Activated CD4-positive, alpha-beta T cell treated with anti-CD3 and anti-CD28 coated beads, Interleukin-2, amount 50 U/mL, for 16 hours (primary cell): ENCODE data around the gene POT1.
"Not testable (repeated sequence)": the region's sequence is repeated elsewhere in the genome, so short reads cannot be mapped to it uniquely, and the experiment has no call there.

Experiments used
- DNase-seq: peaks from one replicate; pipeline ENCODE4 v3.0.0-alpha.2; 2020

Gene POT1

GRCh38 chr7:124929467-124930172 lies at the start of gene POT1:
Gene POT1, minus strand, starts transcription at chr7:124929825. Its CDS starts 32,652 bp downstream, at chr7:124897173.
- DNase-seq: peak; percentile 98

DNA sequence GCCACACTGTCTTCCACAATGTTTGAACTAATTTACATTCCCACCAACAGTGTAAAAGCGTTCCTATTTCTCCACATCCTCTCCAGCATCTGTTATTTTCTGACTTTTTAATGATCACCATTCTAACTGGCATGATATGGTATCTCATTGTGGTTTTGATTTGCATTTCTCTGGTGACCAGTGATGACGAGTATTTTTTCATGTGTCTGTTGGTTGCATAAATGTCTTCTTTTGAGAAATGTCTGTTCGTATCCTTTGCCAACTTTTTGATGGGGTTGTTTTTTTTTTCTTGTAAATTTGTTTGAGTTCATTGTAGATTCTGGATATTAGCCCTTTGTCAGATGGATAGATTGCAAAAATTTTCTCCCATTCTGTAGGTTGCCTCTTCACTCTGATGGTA lies 45.5 kb upstream of the POT1 start:
- DNase-seq: not testable (repeated sequence)

DNA sequence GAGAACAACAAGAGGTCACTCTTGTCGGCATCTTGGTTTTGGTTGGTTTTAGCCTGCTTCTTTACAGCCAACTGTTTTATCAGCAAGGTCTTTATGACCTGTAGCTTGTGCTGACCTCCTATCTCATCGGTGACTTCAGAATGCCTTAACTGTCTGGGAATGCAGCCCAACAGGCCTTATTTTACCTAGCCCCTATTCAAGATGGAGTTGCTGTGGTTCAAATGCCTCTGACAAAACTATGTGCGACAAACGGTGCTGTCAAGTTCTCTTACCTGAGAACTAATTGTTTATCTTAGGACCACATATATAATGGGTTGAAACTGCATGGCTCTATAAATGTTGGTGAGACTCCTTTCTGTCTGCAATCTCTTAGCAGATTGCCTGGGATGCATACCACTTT lies 35.9 kb upstream of the POT1 start:
- no peak for DNase-seq

DNA sequence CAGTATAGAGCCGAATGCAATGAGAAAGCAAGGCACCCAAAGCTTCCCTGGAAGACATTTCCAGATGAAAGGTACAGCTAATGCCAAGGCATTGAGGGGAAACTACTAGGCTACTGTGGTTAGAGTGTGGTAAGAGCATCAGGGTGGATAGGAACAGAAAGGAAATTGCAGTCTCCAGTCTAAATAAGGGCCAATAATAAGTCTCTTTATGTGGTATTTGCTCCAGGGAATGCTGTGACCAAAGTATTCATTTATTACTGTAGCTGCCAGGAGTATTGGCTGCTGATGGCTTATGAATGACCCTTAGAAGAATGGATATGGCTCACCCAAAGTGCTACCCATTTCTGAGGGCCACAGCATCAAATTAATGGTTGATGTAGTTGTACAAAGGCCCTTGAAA lies 30.1 kb upstream of the POT1 start:
- no peak for DNase-seq

DNA sequence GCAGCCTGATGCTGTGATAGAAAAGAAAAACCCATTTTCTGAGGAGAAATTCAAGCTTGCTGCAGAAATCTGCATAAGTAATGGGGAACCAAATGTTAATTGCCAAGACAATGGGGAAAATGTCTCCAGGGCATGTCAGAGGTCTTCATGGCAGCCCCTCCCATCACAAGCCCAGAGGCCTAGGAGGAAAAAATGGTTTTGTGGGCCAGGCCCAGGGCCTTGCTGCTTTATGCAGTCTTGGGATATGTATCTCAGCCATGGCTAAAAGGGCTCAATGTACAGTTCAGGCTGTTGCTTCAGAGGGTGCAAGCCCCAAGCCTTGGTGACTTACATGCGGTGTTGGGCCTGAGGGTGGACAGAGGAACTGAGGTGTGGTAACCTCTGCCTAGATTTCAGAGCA lies 28.3 kb upstream of the POT1 start:
- not testable (repeated sequence) for DNase-seq

DNA sequence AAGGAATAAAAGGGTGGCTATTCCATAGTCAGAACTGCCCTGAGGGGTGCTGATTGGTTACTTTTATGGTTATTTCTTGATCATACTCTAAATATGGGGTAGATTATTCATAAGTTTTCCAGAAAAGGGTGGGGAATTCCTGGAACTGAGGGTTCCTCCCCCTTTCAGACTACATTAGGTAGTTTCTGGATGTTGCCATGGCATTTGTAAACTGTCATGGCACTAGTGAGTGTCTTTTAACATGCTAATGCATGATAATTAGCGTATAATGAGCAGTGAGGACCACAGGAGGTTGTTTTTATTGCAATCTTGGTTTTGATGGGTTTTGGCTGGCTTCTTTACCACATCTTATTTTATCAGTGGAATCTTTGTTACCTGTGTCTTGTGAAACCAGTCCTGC lies 26.5 kb upstream of the POT1 start:
- no peak for DNase-seq

- no peak for DNase-seq
Measured at GRCh38 chr7:124954790-124955189, 25.2 kb upstream of the POT1 start.

DNA sequence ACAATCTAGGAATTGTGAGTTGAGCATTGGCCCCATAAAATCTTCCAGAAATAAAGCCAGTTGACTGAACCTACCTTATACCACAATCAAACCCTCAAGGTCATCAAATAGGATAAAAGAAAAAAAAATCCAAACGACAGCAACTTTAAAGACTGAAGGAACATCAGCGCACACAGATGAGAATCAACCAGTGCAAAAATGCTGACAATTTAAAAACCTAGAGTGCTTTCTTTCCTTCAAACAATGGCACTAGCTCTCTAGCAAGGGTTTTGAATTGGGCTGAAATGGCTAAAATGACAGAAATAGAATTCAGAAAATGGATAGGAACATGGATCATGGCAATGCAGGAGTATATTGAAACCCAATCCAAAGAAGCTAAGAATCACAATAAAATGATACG lies 16.1 kb upstream of the POT1 start:
- no peak for DNase-seq

GRCh38 chr7:124943472-124943871 lies 13.8 kb upstream of the POT1 start:
- no peak for DNase-seq

DNA sequence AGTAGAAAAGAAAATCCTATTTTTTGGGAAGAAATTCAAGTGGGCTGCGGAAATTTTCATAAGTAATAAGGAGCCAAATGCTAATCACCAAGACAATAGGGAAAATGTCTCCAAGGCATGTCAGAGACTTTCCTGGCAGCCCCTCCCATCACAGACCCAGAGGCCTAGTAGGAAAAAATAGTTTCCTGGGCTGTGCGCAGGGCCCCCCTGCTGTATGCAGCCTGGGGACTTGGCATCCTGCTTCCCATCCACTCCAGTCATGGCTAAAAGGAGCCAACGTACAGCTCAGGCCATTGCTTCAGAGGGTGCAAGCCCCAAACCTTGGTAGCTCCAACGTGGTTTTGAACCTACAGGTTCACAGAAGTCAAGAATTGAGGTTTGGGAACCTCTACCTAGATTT lies 12.8 kb upstream of the POT1 start:
- no peak for DNase-seq

- no peak for DNase-seq
Measured at GRCh38 chr7:124940306-124940705, 10.7 kb upstream of the POT1 start.

DNA sequence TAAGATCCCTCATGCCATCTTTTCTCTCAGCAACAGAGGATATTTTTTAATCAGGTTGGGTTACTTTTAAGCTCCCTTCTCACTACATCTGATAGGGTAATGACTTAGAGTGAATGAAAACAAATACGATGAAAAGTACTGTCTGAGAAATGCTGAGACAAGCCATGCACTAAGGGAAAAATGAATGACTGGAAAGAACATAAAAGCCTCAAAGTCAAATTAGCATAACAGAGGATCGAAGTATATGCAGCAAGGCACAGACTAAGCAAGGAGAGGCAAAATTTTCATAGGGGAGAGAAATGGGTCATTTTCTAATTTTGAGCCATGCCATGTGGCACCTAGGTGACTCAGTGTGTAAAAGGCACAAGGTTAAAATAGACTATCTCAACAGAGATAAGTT lies 8.5 kb upstream of the POT1 start:
- DNase-seq: no peak

DNA sequence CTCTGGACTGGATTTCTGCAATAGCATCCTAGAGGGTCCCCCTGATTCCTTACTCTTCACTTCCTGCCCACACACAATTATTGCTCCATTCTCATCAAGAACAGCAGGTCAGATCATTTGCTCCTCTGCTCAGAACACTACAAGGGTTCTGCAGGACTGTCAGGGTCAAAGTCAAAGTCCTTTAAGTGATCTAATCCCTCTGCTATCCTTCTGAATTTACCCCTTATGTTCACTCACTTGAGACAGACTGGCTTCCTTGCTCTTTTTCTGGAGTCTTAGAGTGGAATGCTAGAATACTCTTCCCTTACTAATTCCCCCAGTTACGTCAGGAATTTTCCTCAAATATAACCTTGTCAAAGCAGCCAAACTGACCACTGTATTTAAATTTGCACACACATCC lies 7.5 kb upstream of the POT1 start:
- no peak for DNase-seq

GRCh38 chr7:124934841-124935240 lies 5.2 kb upstream of the POT1 start:
- no peak for DNase-seq

DNA sequence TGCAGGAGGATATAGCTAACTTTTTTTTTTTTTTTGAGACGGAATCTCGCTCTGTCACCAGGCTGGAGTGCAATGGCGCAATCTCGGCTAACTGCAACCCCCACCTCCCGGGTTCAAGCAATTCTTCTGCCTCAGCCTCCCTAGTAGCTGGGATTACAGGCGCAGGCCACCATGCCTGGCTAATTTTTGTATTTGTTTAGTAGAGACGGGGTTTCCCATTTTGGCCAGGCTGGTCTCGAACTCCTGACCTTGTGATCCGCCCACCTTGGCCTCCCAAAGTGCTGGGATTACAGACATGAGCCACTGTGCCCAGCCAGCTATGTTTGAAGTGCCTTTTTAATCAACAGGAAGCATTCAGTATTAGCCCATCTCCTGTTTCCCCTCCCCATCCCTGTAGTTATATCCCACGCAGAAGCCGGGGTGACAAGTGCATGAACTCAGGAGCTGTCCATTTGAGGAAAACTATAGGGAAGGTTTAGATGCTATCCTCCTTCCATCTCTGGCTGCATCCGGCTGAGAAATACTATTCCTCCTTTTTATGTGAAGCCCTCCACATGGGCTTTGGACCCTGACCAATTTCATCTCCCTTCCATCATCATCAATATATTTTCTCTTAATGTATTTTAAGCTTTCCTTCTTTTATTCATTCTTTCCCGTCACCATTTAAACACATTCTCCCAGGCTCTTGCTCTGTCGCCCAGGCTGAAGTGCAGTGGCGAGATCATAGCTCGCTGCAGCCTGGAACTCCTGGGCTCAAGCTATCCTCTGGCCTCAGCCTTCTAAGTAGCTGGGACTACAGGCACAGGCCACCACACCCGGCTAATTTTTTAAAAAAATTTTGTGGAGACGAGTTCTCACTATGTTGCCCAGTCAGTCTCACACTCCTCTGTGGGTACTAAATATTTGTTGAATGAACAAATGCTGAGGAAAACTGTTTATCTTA lies 1.3 kb upstream of the POT1 start:
- DNase-seq: no peak

DNA sequence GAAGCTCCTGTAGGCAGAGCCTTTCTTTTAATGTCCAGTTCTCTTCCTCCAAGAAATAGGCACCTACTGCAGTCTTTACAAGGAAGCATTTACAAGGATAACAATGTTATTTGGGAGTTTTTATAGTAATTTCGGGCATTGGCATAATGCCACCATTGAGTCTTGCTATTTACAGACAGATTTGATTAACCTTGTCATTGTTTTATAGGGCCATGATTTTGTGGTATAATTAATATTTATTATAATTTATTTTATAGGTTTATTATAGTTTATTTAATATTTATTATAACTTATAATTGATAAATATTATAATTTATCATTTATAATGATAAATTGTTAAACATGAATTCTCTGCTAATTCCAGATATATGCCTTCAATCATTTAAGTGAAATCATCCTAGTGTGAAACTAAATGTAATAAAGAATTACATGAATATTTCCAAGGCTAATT lies 573 bp upstream of the POT1 start:
- DNase-seq: no peak

DNA sequence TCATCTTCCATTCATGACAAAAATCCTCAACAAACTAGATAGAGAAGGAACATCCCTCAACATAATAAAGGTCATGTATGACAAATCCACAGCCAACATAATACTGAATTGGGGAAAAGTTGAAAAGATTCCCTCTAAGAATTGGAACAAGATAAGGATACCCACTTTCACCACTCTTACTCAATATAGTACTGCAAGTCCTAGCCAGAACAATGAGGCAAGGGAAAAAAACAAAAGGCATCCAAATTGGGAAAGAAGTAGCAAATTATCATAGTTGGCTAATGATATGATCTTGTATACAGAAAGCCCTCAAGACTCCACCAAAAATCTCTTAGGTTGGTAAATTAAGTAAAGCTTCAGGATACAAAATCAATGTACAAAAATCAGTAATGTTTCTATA lies 4.7 kb downstream of the POT1 start:
- DNase-seq: no peak

DNA sequence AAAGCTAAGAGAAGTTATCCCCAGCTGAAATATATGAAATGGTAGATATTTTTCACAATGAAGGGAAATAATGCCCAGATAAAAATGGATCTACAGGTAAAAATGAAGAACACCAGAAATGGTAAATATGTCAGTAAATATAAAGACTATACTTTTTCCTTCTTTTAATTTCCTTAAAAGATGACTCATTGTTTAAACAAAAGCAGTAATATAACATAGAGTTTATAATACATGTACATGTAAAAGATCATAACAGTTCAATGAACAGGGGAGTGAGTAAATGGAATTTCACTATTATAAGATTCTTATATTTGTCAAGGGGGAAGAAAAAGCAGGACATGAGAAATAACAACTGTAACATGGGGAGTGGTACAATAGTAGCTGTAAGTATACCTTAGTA lies 7.4 kb downstream of the POT1 start:
- DNase-seq: no peak

GRCh38 chr7:124919841-124920240 lies 9.8 kb downstream of the POT1 start:
- no peak for DNase-seq

DNA sequence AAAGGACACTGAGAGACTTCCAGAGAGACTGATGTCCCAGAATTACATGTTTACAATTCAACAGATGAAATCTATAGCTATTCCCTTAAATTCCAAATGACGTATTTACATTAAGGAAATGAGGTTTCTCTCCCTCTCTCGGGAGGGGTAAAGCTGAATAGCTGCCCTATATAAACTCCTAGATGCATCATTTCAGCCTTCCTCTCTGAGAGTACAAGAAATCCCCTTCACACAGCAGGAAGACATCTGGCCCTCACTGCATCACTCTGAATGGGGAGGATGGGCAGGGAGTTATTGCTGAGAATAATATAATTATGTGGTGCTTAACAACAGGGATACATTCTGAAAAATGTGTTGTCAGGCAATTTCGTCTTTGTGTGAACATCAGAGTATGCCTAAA lies 11.0 kb downstream of the POT1 start:
- peak; percentile 16 for DNase-seq

DNA sequence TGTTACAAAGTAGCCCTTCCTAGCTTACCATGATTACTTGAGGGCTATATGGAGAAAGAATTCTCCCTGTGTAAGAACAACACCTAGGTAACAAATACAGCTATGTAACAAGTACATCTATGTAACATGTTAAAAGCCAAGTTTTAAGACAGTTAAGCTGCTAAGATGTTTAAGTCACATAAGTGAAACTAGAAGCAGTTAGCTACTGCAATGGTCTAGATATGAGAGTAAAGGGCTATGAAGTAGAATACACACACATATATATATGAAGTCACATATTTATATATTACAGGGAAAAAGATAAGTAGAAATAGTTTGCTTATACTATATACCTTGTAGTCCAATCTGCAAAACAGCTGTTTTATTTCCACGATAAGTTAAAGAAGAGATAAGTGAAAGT lies 14.4 kb downstream of the POT1 start:
- no peak for DNase-seq

DNA sequence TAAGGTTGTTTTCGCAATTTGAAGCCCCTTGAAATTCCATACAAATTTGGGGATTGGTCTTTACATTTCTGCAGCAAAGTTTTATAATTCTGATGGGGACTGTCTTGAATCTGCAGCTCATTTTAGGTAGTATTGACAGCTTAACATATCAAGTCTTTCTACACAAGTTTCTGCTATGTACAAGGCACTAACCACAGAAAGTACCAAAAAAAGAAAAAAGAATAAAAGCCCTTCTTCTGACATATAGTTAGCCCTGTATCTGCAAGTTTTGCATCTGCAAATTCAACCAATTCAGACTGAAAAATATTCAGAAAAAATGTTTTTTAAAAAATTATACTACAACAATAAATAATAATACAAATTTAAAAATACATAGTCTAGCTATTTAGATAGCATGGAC lies 15.3 kb downstream of the POT1 start:
- DNase-seq: no peak

DNA sequence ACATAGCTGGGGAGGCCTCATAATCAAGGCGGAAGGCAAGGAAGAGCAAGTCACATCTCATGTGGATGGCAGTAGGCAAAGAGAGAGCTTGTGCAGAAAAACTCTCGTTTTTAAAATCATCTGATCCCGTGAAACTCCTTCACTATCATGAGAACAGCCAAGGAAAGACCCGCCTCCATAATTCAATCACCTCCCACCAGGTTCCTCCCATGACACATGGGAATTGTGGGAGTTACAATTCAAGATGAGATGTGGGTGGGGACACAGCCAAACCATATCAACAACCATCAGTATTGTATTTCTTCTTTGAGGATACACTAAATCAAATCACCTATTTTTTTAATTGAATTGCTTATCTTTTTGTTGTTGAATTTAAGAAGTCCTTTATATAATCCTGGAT lies 16.7 kb downstream of the POT1 start:
- no peak for DNase-seq

GRCh38 chr7:124909808-124910207 lies 19.8 kb downstream of the POT1 start:
- DNase-seq: no peak
